CD4-positive, alpha-beta T cell treated with Interleukin-4 for 1 hour (primary cell): Measurements from ENCODE around the gene UBQLN2.
"Not testable (repeated sequence)": the region's sequence is repeated elsewhere in the genome, so short reads cannot be mapped to it uniquely, and the experiment has no call there.

Experiments used
- DNase-seq, 2 donors: peaks; one replicate each; pipeline ENCODE4 v3.0.0-alpha.2; 2020 to 2022

The UBQLN2 gene

DNA sequence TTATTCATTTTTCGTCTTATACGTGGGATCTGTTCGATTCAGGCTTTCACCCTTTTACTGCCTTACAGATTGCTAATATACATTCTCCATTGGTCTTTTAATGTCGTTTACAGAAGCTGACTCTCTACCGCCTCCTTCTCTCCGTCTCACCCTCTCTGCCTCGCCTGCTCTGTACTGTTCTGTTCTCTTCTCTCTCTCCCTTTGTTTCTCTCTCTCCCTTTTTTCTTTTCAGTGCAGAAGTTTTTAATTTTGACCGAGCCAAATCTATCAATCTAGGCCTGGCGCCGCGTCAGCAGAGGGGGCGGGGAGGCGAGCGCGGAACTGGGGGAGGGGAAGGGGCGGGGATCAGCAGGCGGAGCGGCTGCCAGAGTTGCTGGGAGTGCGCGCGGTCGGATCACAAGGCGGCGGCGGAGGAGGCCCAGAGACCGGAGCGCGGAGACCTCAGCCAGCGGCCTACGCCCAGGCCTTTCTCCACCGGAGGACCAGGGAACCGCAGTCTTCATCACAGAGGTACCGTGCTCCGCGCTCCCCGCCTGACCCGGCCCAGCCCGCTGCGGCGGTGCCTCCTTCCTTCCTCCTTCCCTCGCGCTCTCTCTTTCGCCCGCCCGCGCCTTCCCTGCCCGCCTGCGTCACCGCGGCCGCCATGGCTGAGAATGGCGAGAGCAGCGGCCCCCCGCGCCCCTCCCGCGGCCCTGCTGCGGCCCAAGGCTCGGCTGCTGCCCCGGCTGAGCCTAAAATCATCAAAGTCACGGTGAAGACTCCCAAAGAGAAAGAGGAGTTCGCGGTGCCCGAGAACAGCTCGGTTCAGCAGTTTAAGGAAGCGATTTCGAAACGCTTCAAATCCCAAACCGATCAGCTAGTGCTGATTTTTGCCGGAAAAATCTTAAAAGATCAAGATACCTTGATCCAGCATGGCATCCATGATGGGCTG lies at the start of gene UBQLN2:
UBQLN2 (plus strand) TSS at position 397 of the 931 bp plus-strand sequence; CDS start at position 644, 247 bp downstream.
- peak; percentile 83 to 84 for DNase-seq

DNA sequence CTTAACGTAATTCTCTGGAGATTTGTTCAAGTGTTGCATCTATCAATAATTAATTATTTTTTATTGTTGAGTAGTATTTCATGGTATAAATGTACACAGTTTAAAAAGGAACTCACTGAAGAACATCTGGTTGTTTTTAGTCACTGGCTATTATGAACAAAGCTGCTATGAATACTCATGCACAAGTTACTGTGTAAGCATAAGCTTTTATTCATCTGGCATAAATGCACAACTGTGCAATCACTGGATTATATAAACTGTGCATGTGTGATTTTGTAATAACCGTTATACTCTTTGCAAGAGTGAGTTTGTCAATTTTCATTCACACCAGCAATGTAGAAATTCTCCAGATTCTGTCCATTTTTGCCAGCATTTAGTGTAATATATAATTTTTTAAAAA lies 43.8 kb upstream of the UBQLN2 start:
- DNase-seq: no peak

DNA sequence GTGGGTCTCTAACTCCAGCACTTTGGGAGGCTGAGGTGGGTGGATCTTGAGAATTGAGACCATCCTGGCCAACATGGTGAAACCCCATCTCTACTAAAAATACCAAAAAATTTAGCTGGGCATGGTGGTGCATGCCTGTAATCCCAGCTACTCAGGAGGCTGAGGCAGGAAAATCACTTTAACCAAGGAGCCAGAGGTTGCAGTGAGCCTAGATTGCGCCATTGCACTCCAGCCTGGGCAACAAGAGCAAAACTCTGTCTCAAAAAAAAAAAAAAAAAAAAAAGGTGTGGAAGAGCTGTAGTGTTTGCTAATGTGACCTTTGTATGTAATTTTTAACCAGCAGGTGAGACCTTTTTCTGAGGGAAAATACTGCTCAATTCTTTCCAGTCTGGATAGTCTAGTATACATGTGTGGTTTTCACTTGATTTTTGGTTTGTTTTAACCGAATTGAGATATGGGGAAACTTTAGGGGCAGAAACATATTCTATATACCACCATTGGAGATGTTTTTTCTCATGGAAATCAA lies 33.9 kb upstream of the UBQLN2 start:
- DNase-seq: not testable (repeated sequence)

DNA sequence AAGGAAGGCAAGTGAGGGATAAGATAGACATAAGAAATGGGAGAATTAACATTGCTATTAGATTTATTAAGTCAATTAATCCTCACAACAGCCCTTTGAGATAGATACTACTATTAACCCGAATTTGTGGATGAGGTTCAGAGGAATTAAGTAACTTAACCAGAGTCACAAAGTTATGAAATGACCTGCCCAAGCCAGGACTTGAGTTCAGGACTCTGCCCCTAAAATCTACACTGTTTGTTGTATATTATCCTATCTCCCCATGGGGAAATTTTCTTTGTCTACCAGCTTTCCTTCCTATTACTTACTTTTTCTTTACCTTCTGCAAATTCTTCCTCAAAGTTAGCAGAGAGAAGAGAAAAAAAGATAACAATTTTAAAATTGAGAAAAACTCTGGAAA lies 33.4 kb upstream of the UBQLN2 start:
- DNase-seq: no peak

DNA sequence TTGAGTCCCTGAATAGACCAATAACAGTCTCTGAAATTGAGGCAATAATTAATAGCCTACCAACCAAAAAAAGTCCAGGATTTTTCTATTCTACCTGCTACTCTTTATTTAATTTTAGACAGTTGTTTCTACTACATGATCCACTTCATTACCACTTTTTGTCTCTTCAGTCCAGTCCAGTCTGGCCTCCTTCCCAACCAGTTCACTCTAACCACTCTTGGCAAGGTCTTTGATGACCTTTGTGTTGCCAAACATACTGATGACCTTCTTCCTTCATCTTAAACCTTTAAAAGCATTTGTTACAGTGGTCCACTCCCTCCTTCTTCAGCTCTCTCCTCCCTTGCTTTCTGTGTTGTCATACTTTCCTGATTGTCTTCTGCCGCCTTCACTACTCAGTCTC lies 12.8 kb upstream of the UBQLN2 start:
- DNase-seq: no peak

DNA sequence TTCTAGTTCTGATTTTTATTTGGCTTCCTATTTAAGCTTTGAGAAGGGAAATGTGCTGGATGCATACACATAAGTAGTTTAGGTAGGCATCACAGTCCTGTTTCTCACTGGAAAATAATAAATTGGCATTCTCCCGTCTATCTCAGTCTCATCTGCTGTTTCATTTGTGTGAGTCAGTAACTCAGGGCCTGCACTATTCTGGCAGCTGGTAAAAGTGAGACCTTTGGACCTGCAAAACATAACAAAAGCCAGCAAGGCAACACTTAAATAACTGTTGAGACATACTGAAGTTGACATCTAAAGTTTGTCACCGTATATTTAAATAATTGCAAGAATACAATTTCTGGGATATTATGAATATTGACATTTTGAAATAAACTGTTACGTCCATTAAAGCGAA lies 8.6 kb upstream of the UBQLN2 start:
- DNase-seq: no peak

DNA sequence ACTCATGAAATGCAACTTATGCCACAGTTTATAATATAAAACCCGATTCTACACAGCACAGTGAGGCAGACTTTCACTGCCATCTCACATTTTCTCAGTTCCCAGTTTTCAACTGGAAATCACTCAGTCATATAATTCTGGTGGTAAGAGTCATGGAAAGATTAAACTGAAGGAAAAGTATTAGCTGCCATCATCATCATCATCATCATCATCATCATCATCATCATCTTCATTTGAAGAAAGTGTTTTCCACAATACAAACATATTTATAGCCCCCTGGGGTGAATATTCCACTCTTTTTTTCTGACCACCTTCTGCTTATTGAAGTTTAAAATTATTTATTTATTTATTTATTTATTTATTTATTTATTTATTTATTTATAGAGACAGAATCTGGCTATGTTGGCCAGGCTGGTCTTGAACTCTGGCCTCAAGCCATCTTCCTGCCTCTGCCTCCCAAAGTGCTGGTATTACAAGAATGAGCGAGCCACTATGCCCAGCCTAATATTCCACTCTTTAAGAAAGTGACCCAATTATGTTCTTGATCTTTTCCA lies 6.0 kb upstream of the UBQLN2 start:
- DNase-seq: no peak

DNA sequence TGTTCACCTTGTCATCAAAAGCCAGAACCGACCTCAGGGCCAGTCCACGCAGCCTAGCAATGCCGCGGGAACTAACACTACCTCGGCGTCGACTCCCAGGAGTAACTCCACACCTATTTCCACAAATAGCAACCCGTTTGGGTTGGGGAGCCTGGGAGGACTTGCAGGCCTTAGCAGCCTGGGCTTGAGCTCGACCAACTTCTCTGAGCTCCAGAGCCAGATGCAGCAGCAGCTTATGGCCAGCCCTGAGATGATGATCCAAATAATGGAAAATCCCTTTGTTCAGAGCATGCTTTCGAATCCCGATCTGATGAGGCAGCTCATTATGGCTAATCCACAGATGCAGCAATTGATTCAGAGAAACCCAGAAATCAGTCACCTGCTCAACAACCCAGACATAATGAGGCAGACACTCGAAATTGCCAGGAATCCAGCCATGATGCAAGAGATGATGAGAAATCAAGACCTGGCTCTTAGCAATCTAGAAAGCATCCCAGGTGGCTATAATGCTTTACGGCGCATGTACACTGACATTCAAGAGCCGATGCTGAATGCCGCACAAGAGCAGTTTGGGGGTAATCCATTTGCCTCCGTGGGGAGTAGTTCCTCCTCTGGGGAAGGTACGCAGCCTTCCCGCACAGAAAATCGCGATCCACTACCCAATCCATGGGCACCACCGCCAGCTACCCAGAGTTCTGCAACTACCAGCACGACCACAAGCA lies 898 bp downstream of the UBQLN2 start:
- DNase-seq: peak in 1 of 2 donors; percentile 15

DNA sequence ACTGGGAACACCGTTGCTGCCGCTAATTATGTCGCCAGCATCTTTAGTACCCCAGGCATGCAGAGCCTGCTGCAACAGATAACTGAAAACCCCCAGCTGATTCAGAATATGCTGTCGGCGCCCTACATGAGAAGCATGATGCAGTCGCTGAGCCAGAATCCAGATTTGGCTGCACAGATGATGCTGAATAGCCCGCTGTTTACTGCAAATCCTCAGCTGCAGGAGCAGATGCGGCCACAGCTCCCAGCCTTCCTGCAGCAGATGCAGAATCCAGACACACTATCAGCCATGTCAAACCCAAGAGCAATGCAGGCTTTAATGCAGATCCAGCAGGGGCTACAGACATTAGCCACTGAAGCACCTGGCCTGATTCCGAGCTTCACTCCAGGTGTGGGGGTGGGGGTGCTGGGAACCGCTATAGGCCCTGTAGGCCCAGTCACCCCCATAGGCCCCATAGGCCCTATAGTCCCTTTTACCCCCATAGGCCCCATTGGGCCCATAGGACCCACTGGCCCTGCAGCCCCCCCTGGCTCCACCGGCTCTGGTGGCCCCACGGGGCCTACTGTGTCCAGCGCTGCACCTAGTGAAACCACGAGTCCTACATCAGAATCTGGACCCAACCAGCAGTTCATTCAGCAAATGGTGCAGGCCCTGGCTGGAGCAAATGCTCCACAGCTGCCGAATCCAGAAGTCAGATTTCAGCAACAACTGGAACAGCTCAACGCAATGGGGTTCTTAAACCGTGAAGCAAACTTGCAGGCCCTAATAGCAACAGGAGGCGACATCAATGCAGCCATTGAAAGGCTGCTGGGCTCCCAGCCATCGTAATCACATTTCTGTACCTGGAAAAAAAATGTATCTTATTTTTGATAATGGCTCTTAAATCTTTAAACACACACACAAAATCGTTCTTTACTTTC lies 1.8 kb downstream of the UBQLN2 start:
- DNase-seq: no peak

DNA sequence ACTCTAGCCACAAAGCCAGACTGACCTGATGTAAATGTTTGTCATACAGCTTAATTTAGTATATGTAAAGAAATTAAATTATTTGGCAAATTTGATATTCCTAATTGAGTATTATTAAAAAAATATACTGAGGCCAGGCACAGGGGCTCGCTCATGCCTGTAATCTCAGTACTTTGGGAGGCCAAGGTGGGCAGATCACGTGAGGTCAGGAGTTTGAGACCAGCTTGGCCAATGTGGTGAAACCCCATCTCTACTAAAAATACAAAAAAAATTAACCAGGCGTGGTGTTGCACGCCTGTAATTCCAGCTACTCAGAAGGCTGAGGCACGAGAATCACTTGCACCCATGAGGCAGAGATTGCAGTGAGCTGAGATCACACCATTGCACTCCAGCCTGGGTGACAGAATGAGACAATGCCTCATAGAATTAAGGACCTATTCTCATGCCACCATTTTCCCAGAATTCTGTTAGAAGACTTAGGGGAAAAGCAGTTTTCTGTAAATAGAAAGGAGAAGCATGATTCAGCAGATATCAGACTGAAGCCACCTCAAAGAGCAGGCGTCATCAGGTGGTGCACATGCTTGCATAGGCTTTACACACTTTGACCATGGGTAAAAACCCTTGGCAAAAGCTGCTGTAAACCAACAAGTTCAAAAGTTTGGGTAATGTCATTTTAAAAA lies 6.1 kb downstream of the UBQLN2 start:
- no peak for DNase-seq

DNA sequence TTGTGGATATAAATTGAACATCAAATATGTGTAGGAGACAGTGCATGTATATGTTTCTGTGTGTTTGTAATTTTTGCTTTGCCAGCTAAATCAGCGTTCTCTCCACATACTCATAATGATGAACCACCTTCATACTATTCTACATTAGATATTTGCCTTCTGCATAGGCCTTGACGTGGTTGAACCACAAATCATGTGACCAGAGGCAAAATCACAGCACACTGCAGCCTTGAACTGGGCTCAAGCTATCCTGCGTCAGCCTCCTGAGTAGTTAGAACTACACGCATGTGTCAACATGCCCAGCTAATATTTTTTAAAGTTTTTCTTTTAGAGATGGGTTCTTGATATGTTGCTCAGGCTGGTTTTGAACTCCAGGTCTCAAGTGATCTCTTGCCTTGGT lies 9.5 kb downstream of the UBQLN2 start:
- DNase-seq: peak in 1 of 2 donors; percentile 20

DNA sequence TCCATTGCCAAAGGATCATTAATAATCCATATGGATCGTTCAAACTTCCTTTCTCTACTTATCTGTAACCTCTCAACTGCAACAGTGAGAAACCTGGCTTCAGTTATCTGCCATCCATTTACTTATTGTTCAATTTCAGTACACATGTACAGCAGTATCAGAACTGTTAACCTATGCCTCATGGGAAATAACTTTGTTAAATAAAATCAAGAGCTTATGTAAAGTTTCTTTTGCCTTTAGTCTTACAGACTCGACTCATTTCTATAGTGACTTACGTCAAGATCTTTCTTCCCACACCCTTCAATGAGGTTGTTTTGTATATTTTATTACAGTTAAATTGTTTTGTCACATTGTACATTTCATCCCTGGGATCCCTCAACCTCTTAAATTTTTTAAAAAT lies 11.4 kb downstream of the UBQLN2 start:
- no peak for DNase-seq

DNA sequence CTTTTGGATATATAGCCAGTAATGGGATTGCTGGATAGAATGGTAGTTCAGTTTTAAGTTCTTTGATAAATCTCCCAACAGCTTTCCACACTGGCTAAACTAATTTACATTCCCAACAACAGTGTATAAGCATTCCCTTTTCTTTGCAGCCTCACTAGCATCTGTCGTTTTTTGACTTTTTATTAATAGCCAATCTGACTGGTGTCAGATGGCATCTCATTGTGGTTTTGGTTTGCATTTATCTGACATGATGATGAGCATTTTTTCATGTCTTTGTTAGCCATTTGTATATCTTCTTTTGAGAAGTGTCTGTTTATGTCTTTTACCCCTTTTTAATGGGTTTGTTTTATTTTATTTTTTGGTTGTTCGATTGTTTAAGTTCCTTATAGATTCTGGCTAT lies 13.3 kb downstream of the UBQLN2 start:
- DNase-seq: no peak

DNA sequence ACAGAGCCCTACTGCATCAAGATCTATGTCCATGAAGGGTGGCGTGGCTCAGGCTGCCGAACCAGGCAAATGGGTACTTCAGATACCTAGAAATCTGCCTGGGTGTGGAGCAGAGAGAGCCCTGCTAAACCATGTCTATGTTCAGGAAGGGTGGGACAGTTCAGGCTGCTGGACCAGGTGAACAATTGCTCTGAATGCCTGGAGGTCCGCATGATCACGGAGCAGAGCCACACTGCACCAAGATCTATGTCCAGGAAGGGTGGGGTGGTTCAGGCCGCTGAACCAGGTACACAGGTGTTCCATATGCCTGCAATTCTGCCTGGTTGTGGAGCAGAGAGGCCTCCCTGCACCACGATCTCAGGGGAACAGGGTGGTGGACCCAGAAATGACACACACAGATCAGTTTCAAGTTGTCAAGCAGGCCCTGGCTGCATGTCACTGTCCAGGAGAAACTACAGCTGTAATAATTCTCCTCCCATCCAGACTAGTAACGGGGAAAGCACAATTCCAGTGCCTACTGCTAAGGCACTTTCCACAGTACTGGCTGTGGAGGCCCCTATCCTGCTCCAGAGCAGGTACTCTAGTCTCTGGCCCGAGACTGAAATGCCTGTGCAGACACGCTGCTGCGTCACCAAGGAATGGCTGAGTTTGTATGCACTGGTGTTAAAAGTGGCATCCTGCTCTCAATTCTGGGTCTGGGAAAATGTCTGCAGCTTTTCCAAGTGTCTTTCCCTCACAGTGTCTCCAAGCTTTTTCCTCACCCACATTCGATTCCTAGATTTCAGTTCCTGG lies 25.2 kb downstream of the UBQLN2 start:
- no peak for DNase-seq

DNA sequence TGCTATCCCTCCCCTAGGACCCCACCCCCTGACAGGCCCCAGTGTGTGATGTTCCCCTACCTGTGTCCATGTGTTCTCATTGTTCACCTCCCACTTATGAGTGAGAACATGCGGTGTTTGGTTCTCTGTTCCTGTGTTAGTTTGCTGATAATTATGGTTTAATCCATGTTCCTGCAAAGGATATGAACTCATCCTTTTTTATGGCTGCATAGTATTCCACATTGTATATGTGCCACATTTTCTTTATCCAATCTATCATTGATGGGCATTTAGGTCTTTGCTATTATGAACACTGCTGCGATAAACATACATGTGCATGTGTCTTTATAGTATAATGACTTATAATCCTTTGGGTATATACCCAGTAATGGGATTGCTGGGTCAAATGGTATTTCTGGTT lies 28.4 kb downstream of the UBQLN2 start:
- not testable (repeated sequence) for DNase-seq

DNA sequence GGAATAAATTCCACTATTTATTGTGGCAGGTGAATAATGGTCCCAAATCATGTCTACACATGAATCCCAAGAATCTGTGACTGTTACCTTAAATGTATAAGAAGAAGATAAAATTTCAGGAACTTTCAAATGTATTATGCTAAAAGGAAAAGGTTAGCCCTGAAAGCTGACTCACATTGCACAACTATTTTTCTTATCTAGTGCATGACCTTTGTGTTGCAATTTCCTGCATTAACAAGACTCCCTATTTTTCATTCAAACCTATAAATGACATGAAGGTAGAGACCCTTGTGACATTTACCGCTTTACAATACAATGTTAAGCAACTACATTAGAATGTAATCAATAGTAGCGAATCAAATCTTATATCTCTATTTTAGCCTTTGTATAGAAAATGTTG lies 36.7 kb downstream of the UBQLN2 start:
- no peak for DNase-seq

DNA sequence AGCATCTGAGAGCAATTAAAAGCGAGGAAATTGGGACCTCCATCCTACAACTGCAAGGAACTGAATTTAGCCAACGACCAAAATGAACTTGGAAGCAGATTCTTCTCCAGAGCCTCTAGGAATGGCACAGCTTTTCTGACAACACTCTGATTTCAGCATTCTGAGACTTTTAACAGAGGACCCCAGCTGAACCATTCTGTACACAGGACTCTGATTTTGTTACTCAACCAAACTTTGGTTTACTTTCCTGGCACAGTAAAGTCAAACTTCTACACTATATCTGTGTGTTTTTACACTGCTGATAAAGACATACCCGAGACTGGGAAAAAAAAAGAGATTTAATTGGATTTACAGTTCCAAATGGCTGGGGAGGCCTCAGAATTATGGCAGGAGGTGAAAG lies 37.6 kb downstream of the UBQLN2 start:
- no peak for DNase-seq

DNA sequence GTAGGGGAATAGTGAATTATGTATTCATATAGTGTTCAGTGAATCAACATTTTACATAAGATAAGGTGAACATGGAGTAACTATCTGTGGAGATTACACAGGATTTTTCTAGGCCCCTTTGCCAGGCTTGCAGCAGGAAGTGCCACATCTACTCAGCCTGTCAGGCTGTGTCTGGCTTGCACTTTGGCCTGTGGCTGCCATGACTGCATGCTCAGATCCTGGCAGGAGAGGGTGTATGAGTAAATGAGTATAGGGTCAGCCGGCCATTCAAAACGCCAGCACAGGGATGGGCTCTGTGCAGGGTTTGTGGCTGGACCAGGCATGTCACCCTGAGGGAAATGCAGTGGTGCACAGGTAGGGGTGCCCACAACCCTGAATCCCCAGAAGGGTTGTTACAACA lies 51.9 kb downstream of the UBQLN2 start:
- DNase-seq: no peak
